Loucy (cell line): ENCODE data around the gene MED4.

Source experiments
- H2AFZ ChIP-seq: fragments of 200-600 bp; sonication (generic); 2 replicates; pipeline ENCODE4 v1.6.0; 2016; ENCODE audit warnings: antibody characterized with exemption, mild to moderate bottlenecking, low read length, moderate library complexity
- H3F3A ChIP-seq: fragments of 200-600 bp; 2 replicates; pipeline ENCODE4 v1.6.0; 2016; ENCODE audit warnings: antibody characterized with exemption, low read depth, mild to moderate bottlenecking
- H3K27me3 ChIP-seq: fragments of 200-600 bp; sonication (generic); 2 replicates; pipeline ENCODE4 v1.6.1; 2014; ENCODE audit warnings: low read length, mild to moderate bottlenecking; ENCODE audit not compliant: insufficient read depth, poor library complexity, severe bottlenecking
- H3K36me3 ChIP-seq: fragments of 200-600 bp; sonication (generic); 2 replicates; pipeline ENCODE4 v1.6.1; 2016; ENCODE audit warnings: low read length; ENCODE audit not compliant: insufficient read depth
- H3K4me1 ChIP-seq: fragments of 200-600 bp; sonication (generic); 2 replicates; pipeline ENCODE4 v1.5.1; 2014; ENCODE audit warnings: low read length, mild to moderate bottlenecking; ENCODE audit not compliant: insufficient read depth, poor library complexity, severe bottlenecking
- H3K4me2 ChIP-seq: fragments of 200-600 bp; sonication (generic); 2 replicates; pipeline ENCODE4 v1.6.0; 2014; ENCODE audit warnings: antibody characterized with exemption, low read length, low read depth, mild to moderate bottlenecking; ENCODE audit not compliant: poor library complexity, severe bottlenecking
- H3K4me3 ChIP-seq: fragments of 200-600 bp; sonication (generic); 2 replicates; pipeline ENCODE4 v1.5.1; 2014; ENCODE audit warnings: low read length, mild to moderate bottlenecking, mixed read lengths; ENCODE audit not compliant: poor library complexity, severe bottlenecking
- H3K79me2 ChIP-seq: fragments of 200-600 bp; sonication (generic); 2 replicates; pipeline ENCODE4 v1.6.1; 2014; ENCODE audit warnings: low read length; ENCODE audit not compliant: insufficient read depth
- H3K9ac ChIP-seq: fragments of 200-600 bp; sonication (generic); 2 replicates; pipeline ENCODE4 v1.6.0; 2014; ENCODE audit warnings: mild to moderate bottlenecking, low read depth, low read length, moderate library complexity; ENCODE audit not compliant: poor library complexity, severe bottlenecking
- H3K9me2 ChIP-seq: fragments of 200-600 bp; sonication (generic); replicated peaks from 2 replicates; pipeline ENCODE4 v1.6.1; 2016; ENCODE audit warnings: low read depth, low read length, mixed read lengths
- H3K9me3 ChIP-seq: fragments of 200-600 bp; sonication (generic); 2 replicates; pipeline ENCODE4 v1.6.1; 2014; ENCODE audit warnings: mild to moderate bottlenecking, antibody characterized with exemption, low read length, low read depth; ENCODE audit not compliant: insufficient read depth
- H4K20me1 ChIP-seq: fragments of 200-600 bp; sonication (generic); 2 replicates; pipeline ENCODE4 v1.6.0; 2014; ENCODE audit warnings: antibody characterized with exemption, low read length, mild to moderate bottlenecking; ENCODE audit not compliant: insufficient read depth, poor library complexity, severe bottlenecking
- EZH2phosphoT487 ChIP-seq: fragments of 200-600 bp; IDR thresholded peaks from 2 replicates; pipeline ENCODE4 v1.6.1; 2018; ENCODE audit warnings: antibody characterized with exemption, mild to moderate bottlenecking, moderate library complexity, borderline replicate concordance
- TF ChIP-seq, protein P1 (sequence below): fragments of 200-600 bp; sonication (generic); conservative IDR thresholded peaks from 2 replicates; pipeline ENCODE4 v1.5.1; 2014; ENCODE audit warnings: mild to moderate bottlenecking, antibody characterized with exemption, low read length

MED4 gene

DNA sequence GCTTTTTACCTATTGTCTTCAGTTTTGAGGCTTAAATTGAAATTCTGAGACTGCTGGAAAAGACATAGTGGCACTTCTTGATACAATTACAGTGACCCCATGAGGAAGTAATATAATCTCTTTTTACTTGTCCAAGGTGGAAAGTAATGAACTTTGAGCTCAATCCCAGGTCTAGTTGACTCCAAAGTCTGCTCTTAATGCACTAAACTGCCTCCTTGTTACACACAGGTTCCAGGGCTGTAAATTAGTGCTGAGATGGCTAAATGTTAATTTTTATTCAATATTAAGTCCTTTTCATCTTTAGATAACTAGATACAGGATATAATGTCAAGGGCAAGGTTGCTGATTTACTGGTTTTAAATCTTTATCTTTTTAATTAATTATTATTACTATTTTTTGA, 54.9 kb downstream of the MED4 start:
- no peaks in the 10 kb centered on the region for H3K9me3 ChIP-seq
- H3K4me3 ChIP-seq: peak overlapping the region; percentile 5
- peaks cover 7% of the 10 kb centered on the region; the same call in 1 of the 2 replicates for H3K36me3 ChIP-seq
- H3K4me1 ChIP-seq: peaks cover 69% of the 10 kb centered on the region
- peaks cover 5% of the 10 kb centered on the region for H3F3A ChIP-seq
- TF ChIP-seq, protein P1, sequence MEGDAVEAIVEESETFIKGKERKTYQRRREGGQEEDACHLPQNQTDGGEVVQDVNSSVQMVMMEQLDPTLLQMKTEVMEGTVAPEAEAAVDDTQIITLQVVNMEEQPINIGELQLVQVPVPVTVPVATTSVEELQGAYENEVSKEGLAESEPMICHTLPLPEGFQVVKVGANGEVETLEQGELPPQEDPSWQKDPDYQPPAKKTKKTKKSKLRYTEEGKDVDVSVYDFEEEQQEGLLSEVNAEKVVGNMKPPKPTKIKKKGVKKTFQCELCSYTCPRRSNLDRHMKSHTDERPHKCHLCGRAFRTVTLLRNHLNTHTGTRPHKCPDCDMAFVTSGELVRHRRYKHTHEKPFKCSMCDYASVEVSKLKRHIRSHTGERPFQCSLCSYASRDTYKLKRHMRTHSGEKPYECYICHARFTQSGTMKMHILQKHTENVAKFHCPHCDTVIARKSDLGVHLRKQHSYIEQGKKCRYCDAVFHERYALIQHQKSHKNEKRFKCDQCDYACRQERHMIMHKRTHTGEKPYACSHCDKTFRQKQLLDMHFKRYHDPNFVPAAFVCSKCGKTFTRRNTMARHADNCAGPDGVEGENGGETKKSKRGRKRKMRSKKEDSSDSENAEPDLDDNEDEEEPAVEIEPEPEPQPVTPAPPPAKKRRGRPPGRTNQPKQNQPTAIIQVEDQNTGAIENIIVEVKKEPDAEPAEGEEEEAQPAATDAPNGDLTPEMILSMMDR: no peak
- TF ChIP-seq EZH2phosphoT487: no peak
- H3K79me2 ChIP-seq: peaks cover 30% of the 10 kb centered on the region
- H3K4me2 ChIP-seq: peak overlapping the region; percentile 33
- no peaks in the 10 kb centered on the region for H3K9me2 ChIP-seq
- H3K9ac ChIP-seq: peak overlapping the region; percentile 16
- no peak overlapping the region for H2AFZ ChIP-seq
- H4K20me1 ChIP-seq: no peaks in the 10 kb centered on the region
- no peaks in the 10 kb centered on the region for H3K27me3 ChIP-seq

DNA sequence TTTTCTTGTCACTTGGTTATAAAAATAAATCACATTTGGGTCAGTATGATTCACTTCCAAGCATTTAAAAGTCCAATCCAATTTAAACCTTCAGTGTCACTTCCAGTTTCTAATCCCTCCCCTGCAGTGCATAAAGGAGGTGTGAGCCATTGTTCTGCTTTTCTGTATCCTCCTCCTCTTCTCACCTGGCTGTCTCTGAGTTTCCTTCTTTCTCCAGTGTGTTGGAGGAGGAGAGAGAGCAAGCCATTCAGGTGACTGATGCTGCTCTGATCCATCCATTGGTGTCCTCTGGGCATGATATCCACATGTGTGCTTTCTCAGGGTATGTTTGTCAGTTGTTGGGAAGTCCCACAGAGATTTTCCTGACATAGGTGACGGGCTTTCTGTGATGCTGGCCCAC, 56.1 kb downstream of the MED4 start:
- peak overlapping the region; percentile 68; the same call in 1 of the 2 replicates for H2AFZ ChIP-seq
- no peaks in the 10 kb centered on the region for H3K27me3 ChIP-seq
- H3F3A ChIP-seq: peaks cover 5% of the 10 kb centered on the region
- peak overlapping the region; percentile 80 for H3K4me2 ChIP-seq
- no peaks in the 10 kb centered on the region for H4K20me1 ChIP-seq
- peaks cover 58% of the 10 kb centered on the region for H3K4me1 ChIP-seq
- H3K79me2 ChIP-seq: peaks cover 30% of the 10 kb centered on the region
- H3K36me3 ChIP-seq: peaks cover 7% of the 10 kb centered on the region; the same call in 1 of the 2 replicates
- no peaks in the 10 kb centered on the region for H3K9me3 ChIP-seq
- TF ChIP-seq EZH2phosphoT487: no peak
- TF ChIP-seq, protein P1: no peak
- H3K9me2 ChIP-seq: no peaks in the 10 kb centered on the region
- H3K4me3 ChIP-seq: peak overlapping the region; percentile 85
- peak overlapping the region; percentile 83 for H3K9ac ChIP-seq

DNA sequence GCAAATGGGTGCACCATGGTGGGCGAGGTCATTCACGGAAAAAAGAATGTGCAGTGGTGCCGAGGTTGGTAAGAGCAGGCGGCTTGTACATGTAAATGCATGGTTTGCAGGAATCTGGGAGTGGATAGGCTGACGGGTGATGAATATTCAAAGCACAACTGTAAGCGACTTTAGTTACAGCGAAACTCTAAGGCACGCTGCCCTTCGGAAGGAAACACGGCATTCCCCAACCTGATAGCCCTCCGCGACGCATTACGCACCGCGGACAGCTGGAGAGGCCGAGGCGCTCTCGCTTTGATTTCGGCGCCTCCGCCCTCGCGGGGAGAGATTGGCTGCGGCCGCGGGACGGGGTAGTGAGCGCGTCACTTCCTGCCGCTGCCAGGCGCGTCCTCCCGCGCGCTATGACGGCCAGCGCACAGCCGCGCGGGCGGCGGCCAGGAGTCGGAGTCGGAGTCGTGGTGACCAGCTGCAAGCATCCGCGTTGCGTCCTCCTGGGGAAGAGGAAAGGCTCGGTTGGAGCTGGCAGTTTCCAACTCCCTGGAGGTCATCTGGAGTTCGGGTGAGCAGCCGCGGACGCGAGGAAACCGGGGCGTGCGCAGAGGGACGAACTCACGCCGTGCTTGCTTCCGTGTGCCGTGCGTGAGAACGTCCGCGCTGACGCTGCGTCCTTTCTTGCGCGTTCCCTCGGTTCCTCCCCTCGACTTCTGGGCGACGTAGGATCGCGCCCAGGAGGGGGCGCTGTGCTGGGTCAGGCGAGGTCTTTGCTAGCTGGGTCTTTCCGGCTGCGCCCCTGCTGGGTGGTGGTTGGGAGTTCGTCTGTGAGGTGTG, 57.3 kb downstream of the MED4 start, which contains the start of gene NUDT15:
TSS of gene NUDT15 (plus strand) at position 381 of the 828 bp plus-strand sequence. CDS start at position 402, 21 bp downstream.
- H3K9me3 ChIP-seq: no peaks in the 10 kb centered on the region
- H2AFZ ChIP-seq: peak within 1 kb of the TSS; percentile 74
- peaks cover 7% of the 10 kb centered on the region; the same call in 1 of the 2 replicates for H3K36me3 ChIP-seq

More for the DNA sequence above, 57.3 kb downstream of the MED4 start, which contains the start of gene NUDT15:
- Histone ChIP-seq H3F3A (peaks cover 5% of the 10 kb centered on the region), H3K9ac (peak within 1 kb of the TSS; percentile 83), H3K27me3 (no peaks in the 10 kb centered on the region), H3K9me2 (no peaks in the 10 kb centered on the region), H3K4me2 (peak within 1 kb of the TSS; percentile 80), H3K79me2 (peaks cover 30% of the 10 kb centered on the region), H3K4me3 (peak within 1 kb of the TSS; percentile 85), H3K4me1 (peaks cover 46% of the 10 kb centered on the region), H4K20me1 (no peaks in the 10 kb centered on the region)
- TF ChIP-seq, protein P1: peak; percentile 96
- no peak for TF ChIP-seq EZH2phosphoT487
